WI38 (cell line): Measurements from ENCODE around the gene PLCG2.

Source experiments
- H3K4me3 ChIP-seq: 2 replicates; pipeline ENCODE4 v1.5.1; 2011; ENCODE audit warnings: low read depth, mild to moderate bottlenecking, control low read depth, low read length
- CTCF ChIP-seq: IDR thresholded peaks from 2 replicates; pipeline ENCODE4 v1.5.1; 2012; ENCODE audit warnings: low read depth, mild to moderate bottlenecking, control low read depth, low read length

PLCG2 gene

DNA sequence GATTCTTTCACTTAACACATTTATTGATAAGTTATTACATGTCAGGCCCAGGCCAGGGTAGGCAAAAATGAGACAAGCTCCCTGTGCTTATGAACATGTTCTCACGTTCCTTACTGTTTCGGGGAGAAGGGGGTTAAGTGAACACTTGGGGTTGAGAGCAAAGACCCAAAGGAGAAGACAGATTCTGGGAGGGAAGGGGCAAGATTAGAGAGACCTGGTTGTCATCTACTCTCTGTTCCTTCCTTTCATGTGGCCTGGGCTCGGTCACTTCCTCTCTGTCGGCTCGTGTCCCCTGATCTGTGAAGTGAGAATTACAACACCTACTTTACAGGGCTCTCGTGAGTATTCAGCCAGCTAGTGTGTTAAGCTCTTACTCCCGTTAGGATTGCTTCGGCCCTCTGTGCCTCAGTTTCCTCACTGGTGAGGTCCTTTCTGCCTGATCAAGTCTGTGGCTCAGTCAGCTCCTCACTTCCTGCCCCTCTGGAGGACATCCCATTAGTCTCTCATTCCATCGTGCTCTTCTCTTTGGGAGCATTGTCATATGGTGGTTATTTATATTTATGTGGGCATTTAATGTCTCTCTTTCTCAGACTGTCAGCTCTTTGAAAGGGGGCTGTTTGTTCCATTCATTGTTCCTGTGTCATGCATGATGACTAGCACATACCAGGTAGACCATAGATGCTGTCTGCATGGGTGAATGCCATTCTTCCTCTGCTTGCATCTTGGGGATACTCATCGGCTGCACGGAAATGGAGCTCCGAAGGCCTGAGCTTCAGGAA, 38.9 kb downstream of the PLCG2 start:
- no peak overlapping the region for H3K4me3 ChIP-seq
- TF ChIP-seq CTCF: no peak

GRCh38 chr16:81818568-81818896, 39.4 kb downstream of the PLCG2 start:
- H3K4me3 ChIP-seq: no peak overlapping the region
- TF ChIP-seq CTCF: no peak

GRCh38 chr16:81818905-81819304, 39.8 kb downstream of the PLCG2 start:
- no peak for TF ChIP-seq CTCF
- no peak overlapping the region for H3K4me3 ChIP-seq

GRCh38 chr16:81821436-81822128, 42.5 kb downstream of the PLCG2 start:
- no peak for TF ChIP-seq CTCF
- no peak overlapping the region for H3K4me3 ChIP-seq

DNA sequence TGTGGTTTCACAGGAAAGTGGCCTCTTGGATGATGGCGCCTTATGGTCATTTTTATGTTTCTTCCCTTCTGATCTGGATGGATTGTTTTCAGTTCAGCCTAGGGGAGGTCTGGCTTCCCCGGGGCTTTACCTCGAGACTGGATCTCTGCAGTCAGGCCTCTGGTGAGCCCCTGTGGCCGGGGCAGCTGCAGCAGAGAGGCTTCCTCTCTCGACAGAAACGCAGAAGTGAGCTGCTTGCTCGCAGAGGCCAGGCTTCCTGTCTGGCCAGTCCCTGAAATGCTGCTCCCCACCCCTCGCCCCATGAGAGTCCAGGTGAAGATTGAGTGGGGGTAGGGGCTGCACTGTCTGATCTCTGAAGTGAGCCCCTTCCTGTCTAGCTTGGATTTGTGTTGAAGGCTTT, 44.0 kb downstream of the PLCG2 start:
- H3K4me3 ChIP-seq: no peak overlapping the region
- no peak for TF ChIP-seq CTCF

- no peak overlapping the region for H3K4me3 ChIP-seq
- TF ChIP-seq CTCF: no peak
Observed at GRCh38 chr16:81823734-81824133, 44.6 kb downstream of the PLCG2 start.

- H3K4me3 ChIP-seq: no peak overlapping the region
- no peak for TF ChIP-seq CTCF
Observed at GRCh38 chr16:81826523-81826922, 47.4 kb downstream of the PLCG2 start.
